ENCODE measurements around the gene XIRP2.
"Not testable (repeated sequence)": the region's sequence is repeated elsewhere in the genome, so short reads cannot be mapped to it uniquely, and the experiment has no call there.

XIRP2 gene

DNA sequence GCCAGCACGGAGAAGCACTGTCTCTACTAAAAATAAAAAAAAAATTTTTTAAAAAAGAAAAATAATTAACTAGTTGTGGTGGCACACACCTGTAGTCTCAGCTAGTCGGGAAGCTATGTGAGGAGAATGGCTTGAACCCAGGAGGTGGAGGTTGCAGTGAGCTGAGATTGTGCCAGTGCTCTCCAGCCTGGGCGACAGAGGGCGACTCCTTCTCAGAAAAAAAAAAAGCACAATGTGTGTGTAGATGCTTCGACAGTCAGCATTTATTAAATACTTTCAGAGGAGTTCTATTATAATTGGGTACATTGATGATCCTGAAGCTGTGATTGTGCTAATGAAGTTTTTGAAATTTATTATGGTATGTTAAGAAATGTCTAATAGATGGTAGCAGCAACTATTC is 46.5 kb downstream of the XIRP2 start:
- DNase-seq = no peak

- no peak for DNase-seq
Observed at GRCh38 chr2:166942377-166942776, 54.1 kb downstream of the XIRP2 start.

DNA sequence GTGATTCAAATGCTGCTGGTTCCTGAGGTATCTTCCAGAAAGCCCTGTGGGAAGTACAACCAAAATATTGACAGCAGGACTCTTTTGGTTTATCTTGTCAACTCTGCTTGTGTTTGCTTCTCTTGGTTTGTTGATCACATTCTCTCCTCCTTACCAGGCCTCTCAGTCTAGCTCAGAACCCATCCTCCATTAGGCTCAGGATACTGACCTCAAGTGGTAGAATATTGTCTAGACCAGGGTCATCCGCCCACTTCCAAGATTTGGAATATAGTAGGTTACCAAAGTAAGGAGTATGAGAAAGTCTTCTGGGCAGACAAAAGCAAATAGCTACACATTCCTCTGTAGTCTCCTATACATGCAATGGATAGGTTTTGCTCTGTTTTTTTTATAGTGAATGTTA is 56.6 kb downstream of the XIRP2 start:
- no peak for DNase-seq

DNA sequence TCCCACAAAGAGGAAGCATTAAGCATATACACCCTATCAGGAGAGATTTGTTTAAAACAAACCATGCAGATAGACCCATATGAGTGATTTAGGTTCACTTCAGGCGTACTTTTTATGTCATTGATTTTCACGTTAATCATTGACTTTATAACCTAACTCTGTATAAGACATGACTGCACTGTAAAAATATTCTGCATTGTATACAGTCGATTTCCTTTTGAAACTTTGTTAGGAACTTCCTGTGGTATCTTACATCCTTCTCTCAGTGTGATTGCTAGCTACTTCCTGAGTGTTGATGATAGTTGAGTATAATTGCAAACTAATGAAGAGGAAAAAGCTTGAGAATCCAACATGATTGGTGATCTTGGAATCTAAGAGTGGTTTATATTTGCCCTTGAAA is 69.4 kb downstream of the XIRP2 start:
- no peak for DNase-seq

DNA sequence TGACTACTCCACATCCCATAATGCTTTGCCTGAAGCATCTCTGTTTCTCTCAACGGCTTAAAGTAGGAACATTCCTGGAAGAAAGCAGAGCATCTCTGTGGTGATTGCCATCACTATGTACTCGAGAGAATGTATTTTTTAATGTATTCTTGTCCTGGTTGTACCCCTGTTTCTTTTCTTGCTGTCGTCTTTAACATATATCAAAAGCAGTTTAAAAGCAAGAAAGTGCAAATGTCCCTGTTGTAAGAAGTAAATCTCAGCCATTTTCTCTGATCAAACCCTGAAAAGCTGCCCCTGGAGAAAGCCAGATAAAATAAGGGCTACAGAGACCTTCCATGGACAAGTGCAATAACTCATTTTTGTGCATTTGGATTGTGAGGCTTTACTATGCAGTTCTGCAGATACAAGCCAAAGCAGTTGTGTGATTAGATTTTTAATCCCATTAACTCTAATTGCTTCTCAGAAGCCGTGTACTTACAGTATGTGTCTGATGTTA is 70.8 kb downstream of the XIRP2 start:
- DNase-seq = no peak

DNA sequence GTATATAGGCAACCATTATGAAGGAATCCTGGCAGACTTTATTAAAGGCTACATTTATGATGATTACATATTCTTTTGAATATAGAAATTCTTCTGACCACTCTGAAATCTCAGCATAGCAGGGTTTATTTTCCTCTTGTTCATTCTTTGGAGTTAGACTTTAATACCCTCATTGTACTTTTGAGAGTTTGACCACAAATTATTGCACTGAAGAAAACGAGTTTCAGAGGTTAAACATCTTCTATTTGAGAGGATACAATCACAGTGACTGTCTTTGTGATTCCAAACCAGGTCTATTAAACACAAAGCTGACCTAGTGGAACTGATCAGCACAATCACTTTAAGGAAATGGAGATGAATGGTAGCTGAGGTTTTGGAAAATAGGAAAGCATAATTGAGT is 71.3 kb downstream of the XIRP2 start:
- DNase-seq = no peak

DNA sequence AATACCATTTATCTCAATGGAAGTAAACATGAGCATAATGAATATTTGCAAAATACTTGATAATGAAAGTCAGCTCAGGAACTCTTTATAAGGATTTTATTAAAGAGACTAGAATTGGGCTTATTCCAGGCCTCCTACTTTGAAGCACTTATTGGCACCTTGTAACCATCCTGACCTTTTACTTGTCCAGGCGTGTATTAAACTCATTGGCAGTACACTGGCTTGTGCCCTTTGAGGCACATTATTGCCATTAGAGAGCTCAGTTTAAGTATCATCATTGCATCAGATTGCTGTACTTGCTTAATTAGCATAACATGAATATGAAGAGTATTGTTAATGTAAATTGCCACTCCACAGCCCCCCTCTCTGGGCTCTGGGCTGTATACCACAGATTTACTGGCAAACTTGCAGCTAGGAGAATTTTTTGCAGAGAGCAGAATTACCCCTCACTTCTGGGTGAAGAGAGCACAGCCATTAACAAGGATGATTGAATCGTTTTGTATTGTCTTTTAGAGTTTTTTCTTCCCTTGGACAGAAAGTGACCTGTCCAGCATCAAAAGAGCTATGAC is 72.5 kb downstream of the XIRP2 start:
- DNase-seq = no peak

- no peak for DNase-seq
Observed at GRCh38 chr2:166961933-166962332, 73.7 kb downstream of the XIRP2 start.

DNA sequence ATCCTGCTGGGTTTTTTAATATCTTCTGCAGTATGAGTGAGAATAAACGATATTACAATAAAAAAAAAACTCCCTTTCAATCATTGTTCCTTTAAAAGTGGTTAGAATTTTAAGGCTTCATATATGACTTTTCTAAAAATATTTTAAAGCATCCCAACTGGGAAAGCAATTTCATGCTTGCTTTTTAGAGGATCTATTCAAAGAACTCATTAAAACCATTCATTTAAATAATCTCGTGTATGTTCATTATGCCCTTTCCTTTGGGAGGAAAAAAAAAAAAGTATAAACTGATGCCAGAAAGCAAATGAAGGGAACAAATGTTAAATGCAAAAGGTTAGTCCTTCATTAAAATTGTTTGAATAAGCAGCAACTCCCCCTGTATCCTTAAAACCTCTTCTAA is 81.2 kb downstream of the XIRP2 start:
- no peak for DNase-seq

DNA sequence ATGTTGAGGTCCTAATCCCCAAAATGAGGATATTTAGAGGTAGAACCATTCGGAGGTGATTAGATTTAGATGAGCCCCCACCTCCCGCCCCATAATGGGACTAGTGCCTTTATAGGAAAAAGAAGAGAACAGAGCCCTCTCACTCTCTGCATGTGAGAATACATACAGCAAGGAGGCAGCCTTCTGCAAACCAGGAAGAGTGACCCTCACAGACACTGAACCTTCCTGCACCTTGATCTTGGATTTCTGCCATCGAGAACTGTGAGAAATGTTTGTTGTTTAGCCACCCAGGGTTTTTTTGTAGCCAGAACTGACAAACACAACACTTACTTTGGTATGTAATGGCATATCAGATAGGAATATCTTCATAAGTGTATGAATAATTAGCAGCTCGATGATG is 83.7 kb downstream of the XIRP2 start:
- DNase-seq = no peak

GRCh38 chr2:166972418-166972817 is 84.1 kb downstream of the XIRP2 start:
- DNase-seq = no peak

- DNase-seq = no peak
Observed at GRCh38 chr2:166984188-166984587, 95.9 kb downstream of the XIRP2 start.

DNA sequence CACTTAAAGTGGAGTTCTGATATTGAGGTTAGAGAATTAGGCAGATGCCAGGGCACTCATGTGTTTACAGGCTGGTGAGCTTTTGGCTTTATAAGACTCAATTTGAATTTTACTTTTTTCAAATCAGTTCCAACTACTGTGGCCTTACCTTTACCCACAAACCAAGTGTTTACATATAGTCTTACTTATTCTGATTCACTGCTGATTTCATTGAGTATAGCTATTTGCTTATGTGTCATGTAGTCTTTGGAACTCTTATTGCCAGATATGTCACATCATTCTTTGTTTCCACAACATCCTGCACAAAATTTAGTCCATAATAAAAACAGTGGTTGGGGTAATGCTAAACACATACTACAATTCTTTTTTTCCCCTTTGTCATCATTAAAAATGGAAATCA is 96.5 kb downstream of the XIRP2 start:
- DNase-seq = no peak

GRCh38 chr2:166994588-166995336 is 106.5 kb downstream of the XIRP2 start:
- DNase-seq = no peak

- DNase-seq = no peak
Observed at GRCh38 chr2:166996465-166996864, 108.2 kb downstream of the XIRP2 start.

GRCh38 chr2:167001165-167001564 is 112.9 kb downstream of the XIRP2 start:
- no peak for DNase-seq

- no peak for DNase-seq
Observed at GRCh38 chr2:167005096-167005495, 116.8 kb downstream of the XIRP2 start.

DNA sequence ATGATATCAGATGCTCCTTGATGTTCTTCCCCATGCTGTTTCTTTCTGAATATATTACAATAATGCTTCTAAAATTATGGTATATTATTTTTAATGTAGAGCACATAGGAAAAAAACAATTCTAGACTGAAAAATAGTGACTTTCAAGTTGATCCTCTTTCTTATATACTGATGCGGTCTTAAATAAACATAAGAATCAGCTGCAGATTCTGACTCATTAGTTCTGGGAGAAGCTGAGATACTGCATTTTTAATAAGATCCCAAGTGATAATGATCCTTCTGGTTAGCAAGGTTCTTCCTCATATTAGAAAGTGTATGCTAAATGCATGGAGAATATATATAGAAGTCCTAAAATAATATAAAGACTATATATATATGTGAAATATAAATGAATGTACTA is 124.9 kb downstream of the XIRP2 start:
- no peak for DNase-seq

DNA sequence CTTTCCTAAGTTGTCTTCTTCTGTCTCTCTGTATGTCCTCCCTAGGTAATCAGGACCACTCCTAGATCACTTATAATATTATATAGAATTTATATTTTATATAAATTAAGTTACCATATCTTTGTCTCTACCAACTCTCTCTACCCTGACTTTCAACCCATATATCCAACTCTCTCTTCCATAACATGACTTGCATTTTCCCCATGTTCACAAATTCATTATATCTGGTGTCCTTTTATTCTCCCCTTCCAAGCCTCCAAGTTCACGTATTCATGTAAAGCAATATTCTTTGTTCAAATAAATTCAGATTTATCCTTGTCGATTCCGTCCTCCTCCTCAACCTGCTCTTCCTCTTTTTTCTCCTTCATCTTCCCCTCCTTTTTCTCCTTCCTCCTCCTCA is 127.5 kb downstream of the XIRP2 start:
- no peak for DNase-seq

GRCh38 chr2:167017021-167017420 is 128.7 kb downstream of the XIRP2 start:
- DNase-seq = no peak

- no peak for DNase-seq
Observed at GRCh38 chr2:167018590-167018989, 130.3 kb downstream of the XIRP2 start.

DNA sequence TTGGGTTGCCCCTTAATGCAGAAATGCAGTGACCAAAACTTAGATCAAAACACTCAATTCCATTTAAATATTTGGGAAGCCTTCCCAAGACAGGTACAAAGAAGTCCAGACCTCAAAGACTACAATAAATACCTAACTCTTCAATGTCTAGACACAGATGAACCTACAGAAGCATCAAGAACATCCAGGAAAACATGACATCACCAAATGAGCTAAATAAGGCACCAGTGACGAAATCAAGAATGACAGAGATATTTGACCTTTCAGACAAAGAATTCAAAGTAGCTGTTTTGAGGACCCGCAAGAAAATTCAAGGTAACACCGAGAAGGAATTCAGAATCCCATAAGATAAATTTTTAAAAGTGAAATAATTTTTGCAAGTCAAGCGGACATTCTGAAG is 140.2 kb downstream of the XIRP2 start:
- DNase-seq = no peak

DNA sequence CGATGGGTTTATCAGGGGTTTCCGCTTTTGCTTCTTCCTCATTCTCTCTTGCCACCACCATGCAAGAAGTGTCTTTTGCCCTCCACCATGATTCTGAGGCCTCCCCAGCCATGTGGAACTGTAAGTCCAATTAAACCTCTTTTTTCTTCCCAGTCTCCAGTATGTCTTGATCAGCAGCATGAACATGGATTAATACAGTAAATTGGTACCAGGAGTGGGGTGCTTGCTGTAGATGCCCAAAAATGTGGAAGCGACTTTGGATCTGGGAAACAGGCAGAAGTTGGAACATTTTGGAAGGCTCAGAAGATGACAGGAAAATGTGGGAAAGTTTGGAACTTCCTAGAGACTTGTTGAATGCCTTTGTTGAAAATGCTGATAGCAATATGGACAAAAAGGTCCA is 146.7 kb downstream of the XIRP2 start:
- not testable (repeated sequence) for DNase-seq

- DNase-seq = no peak
Observed at GRCh38 chr2:167048829-167049228, 160.5 kb downstream of the XIRP2 start.

DNA sequence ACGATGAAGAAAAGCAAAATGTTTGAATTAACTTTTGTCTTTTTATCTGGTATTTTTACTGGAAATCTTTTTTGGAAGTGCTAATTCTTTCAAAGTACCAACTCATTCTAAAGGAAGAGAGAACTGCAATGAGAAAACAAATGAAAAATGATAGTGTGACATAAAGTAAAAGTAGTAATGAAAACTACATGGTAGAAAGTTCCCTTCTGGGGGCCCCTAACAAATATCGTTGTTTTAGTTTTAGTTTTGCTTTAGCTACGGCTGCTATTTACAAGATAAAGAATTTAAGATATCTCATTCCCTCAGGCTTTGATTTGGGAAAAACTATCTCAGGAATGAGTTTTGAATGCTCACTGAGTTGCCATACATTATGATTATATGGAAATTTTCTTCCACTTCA is 161.4 kb downstream of the XIRP2 start:
- no peak for DNase-seq
